ENCODE results near the gene IGLL1.

IGLL1 gene

DNA sequence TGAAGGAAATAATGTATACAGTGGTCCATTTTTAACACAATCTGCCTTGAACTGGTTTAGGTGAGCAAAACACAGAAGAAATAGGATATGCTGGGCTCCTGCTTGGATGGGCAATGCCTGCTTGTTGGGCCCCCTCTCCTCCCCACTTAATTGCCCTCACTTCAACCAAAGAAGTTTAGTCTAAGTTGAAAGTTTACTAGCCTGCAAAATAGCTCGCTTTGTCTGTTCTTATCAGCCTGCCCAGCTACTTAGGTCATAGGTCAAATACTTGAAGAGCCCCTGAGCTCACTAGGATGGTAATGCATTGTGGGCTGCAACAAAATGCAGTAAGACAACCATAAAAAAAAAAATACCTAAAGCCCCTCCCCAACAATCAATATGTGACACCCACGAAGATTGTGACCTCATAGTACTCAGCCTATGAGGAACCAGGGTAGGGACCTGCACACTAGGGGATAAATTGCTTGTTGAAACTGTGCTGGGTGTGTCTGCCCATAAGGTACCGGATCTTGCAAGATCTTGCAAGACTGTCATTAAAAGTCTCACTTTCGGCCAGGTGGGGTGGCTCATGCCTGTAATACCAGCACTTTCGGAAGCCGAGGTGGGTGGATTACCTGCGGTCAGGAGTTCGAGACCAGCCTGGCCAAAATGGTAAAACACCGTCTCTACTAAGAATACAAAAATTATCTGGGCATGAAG lies 41.1 kb upstream of the IGLL1 start:
- Histone ChIP-seq H3K4me3 (replicated peaks; ENCODE audit: low read depth, low read length) (no peak overlapping the region), H3K36me3 (ENCODE audit: control insufficient read depth, insufficient read depth, low read length) (no peaks in the 10 kb centered on the region), H3K27me3 (replicated peaks; ENCODE audit: control insufficient read depth, insufficient read depth, low read length) (no peaks in the 10 kb centered on the region)
- no peak for DNase-seq (ENCODE audit: extremely low read depth, insufficient read length)
- TF ChIP-seq, protein P1, sequence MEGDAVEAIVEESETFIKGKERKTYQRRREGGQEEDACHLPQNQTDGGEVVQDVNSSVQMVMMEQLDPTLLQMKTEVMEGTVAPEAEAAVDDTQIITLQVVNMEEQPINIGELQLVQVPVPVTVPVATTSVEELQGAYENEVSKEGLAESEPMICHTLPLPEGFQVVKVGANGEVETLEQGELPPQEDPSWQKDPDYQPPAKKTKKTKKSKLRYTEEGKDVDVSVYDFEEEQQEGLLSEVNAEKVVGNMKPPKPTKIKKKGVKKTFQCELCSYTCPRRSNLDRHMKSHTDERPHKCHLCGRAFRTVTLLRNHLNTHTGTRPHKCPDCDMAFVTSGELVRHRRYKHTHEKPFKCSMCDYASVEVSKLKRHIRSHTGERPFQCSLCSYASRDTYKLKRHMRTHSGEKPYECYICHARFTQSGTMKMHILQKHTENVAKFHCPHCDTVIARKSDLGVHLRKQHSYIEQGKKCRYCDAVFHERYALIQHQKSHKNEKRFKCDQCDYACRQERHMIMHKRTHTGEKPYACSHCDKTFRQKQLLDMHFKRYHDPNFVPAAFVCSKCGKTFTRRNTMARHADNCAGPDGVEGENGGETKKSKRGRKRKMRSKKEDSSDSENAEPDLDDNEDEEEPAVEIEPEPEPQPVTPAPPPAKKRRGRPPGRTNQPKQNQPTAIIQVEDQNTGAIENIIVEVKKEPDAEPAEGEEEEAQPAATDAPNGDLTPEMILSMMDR (IDR thresholded peaks at IDR 0.05; ENCODE audit: insufficient read depth, low read length, poor library complexity, severe bottlenecking) = no peak

DNA sequence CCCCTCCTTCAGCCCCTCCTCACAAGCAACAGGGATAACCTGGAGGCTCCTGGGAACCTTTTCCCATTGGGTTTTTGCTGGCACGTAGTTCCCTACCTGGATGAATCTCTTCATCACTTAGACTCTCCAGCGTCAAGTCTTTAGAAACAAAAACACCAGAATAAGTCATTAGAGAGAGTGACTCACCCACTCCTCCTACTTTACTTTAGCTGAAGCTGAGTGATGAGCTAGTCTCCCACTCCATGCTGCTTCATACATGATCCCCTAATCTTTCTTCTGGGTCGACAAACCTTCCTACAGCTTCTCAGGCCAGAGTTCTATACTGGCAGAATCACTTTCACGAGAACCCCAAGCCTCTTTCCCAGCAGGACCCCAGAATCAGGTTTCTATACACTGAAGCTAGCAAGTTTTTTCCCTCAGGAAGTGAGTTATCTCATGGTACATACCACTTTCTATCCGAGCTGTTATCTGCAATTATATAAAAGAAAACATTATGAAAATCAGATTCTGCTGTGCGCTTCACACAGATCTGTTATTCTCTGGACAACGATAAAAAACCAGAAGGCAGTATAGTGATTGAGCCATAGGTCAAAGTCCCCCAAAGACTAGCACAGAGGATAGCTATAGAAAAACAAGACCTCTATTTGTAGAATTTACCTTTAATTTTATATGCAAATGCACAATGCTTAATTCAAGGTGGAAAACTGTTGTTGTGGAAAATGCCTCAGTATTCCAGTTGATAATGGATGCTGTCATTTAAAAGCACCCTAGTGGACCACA lies 33.3 kb upstream of the IGLL1 start:
- Histone ChIP-seq H3K36me3 (ENCODE audit: control insufficient read depth, insufficient read depth, low read length) (no peaks in the 10 kb centered on the region), H3K27me3 (replicated peaks; ENCODE audit: control insufficient read depth, insufficient read depth, low read length) (no peaks in the 10 kb centered on the region), H3K4me3 (replicated peaks; ENCODE audit: low read depth, low read length) (no peak overlapping the region)
- TF ChIP-seq, protein P1 (IDR thresholded peaks at IDR 0.05; ENCODE audit: insufficient read depth, low read length, poor library complexity, severe bottlenecking) = no peak
- no peak for DNase-seq (ENCODE audit: extremely low read depth, insufficient read length)

DNA sequence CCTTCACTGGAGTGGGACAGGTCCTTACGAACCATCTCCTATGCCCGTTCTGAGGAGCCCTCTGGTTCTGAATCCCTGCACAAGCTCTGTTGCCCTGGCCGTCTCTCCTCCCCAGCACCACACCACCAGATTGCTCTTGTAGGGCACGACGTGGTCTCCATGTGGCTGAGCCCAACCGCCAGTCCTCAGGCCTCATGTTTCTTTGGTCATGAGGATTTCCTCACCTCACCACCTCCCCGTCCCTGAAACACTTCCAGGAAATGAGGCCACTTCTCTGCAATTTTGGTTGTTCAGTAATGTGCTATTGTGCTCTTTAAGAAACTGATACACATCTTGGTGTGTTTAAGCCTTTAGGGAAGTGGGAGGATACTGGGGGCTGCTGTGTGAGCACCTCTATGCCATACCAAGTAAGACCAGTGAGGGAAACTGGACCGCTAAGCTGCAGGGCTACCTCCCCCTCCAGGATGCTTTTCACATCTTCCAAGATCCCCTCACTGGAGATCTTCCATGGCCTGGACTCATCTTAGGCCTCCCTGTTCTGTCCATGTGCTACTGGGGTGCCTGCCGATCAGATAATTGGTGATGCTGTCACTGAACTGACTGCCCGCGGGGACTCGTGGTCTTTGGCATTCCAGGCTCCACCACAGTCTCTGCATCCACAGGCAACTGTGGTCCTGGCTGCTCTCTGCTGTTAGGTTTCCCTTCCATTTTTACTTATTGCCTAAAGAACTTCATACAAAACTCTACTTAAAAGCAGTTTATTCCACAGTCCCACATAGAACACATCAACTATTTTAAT lies 30.1 kb upstream of the IGLL1 start:
- TF ChIP-seq, protein P1 (IDR thresholded peaks at IDR 0.05; ENCODE audit: insufficient read depth, low read length, poor library complexity, severe bottlenecking) = no peak
- H3K27me3 ChIP-seq (replicated peaks; ENCODE audit: control insufficient read depth, insufficient read depth, low read length) = no peaks in the 10 kb centered on the region
- H3K36me3 ChIP-seq (ENCODE audit: control insufficient read depth, insufficient read depth, low read length) = no peaks in the 10 kb centered on the region
- no peak overlapping the region for H3K4me3 ChIP-seq (replicated peaks; ENCODE audit: low read depth, low read length)
- DNase-seq (ENCODE audit: extremely low read depth, insufficient read length) = no peak

DNA sequence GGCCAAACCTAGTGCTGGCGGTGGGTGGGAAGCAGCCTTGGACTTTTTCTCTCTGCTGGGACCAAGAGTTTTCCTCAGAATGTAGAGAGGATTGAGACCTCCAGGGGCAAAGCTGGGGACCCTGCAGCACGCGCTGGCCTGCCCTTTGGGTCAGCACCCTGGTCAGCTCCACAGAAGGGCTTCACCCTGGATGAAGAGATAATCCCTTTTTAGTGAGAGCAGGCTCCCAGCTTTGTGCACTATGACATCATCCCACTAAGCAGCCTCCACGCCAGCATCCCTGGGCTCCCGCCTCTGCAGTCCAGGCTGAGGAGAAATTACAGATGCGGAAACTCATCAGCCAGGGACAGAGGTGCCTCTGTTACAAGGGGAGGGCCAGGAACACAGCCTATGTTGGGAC lies 28.5 kb upstream of the IGLL1 start:
- no peaks in the 10 kb centered on the region for H3K27me3 ChIP-seq (replicated peaks; ENCODE audit: control insufficient read depth, insufficient read depth, low read length)
- H3K36me3 ChIP-seq (ENCODE audit: control insufficient read depth, insufficient read depth, low read length) = no peaks in the 10 kb centered on the region
- TF ChIP-seq, protein P1 (IDR thresholded peaks at IDR 0.05; ENCODE audit: insufficient read depth, low read length, poor library complexity, severe bottlenecking) = no peak
- H3K4me3 ChIP-seq (replicated peaks; ENCODE audit: low read depth, low read length) = no peak overlapping the region
- DNase-seq (ENCODE audit: extremely low read depth, insufficient read length) = no peak

DNA sequence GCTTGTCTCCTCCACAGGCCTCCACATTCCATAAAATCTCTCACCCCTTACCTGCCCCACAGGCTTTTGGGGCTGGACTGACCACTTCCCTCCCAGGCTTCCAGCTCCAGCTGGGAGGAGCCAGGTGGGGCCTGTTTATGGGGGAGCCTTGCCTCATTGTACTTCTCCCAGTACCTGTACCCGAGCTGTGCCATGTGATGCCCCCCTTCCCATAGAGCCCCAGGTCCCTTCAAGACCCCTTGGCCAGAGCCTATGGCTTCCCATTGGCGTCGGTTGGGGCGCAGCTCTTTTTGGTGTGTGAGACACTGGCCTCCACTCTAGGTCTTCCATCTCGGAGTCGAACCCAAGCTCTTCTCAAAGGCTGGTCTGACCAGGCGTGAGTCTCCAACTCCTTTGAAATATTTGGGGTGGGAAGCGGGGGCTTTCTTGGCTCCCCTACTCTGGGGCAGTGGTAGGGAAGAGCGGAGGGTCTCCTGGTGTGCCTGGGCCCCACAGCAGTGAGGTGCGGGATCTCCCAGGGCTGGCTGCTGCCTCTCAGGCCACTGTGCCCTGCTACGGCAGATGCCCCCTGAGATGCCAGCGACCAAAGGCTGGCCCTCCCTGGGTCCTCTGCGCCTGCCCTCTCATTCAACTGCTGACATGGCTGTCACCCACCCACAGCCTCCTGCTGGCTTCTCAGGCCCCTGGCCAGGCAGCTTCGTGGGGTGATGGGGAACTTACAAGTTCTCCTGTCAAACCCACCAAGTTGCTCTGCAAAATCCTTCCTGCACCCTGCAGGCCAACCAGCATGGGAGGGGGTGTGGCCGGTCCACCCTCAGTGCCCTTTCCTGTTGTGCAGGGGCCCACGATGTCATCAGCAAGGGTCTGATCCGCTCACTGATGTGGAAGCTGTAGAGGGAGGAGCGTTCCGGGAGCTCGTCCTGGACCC lies 26.4 kb upstream of the IGLL1 start:
- H3K36me3 ChIP-seq (ENCODE audit: control insufficient read depth, insufficient read depth, low read length) = no peaks in the 10 kb centered on the region
- H3K4me3 ChIP-seq (replicated peaks; ENCODE audit: low read depth, low read length) = no peak overlapping the region
- H3K27me3 ChIP-seq (replicated peaks; ENCODE audit: control insufficient read depth, insufficient read depth, low read length) = no peaks in the 10 kb centered on the region; the same call in 1 of the 2 replicates
- no peak for DNase-seq (ENCODE audit: extremely low read depth, insufficient read length)
- TF ChIP-seq, protein P1 (IDR thresholded peaks at IDR 0.05; ENCODE audit: insufficient read depth, low read length, poor library complexity, severe bottlenecking) = no peak

Measured in GM06990 (cell line).